HEK293 (cell line): ENCODE results near the gene FAM227B.
"Not testable (repeated sequence)": the region's sequence is repeated elsewhere in the genome, so short reads cannot be mapped to it uniquely, and the experiment has no call there.

Experiments
- CTCF ChIP-seq: fragments of 450-650 bp; formaldehyde crosslinking; IDR thresholded peaks from 2 replicates; pipeline ENCODE4 v1.5.1; 2016; ENCODE audit warnings: missing biosample characterization, missing genetic modification characterization
- MZF1 ChIP-seq: fragments of 450-650 bp; formaldehyde crosslinking; IDR thresholded peaks from 2 replicates; pipeline ENCODE4 v1.5.1; 2017; ENCODE audit warnings: missing biosample characterization, missing genetic modification characterization, borderline replicate concordance
- YY1 ChIP-seq: fragments of 450-650 bp; formaldehyde crosslinking; IDR thresholded peaks from 2 replicates; pipeline ENCODE4 v1.5.1; 2018; ENCODE audit warnings: missing biosample characterization, missing genetic modification characterization

GRCh38 chr15:49592829-49593316, 27.7 kb downstream of the FAM227B start:
- TF ChIP-seq CTCF, YY1, MZF1 (tag by site-specific recombination): not testable (repeated sequence)
